Kidney (tissue), 14 donors: ENCODE results near the gene PRSS27. TPM values are rescaled to one million over a fixed set of nuclear protein-coding genes. Genes with fewer than 3 reads are reported as not detected.
A peak's percentile ranks its signal among the peaks of the same experiment; 100 is the strongest.

ENCODE experiments used
- DNase-seq, 5 donors: peaks; one replicate each; pipeline ENCODE4 v3.0.0-alpha.2; 2013 to 2020
- FAIRE-seq: peaks from 2 replicates; lab custom pipeline; 2012; peaks lifted over from hg19 to GRCh38; lab: Jason Lieb, UNC
- H3K27ac ChIP-seq, 2 donors: one replicate each; pipeline ENCODE4 v1.7.0; 2013; ENCODE audit warnings: low read depth in 2 of 2, low read length in 2 of 2, inconsistent platforms in 1 of 2
- H3K27me3 ChIP-seq: one replicate; pipeline ENCODE4 v1.7.1; 2013; ENCODE audit warnings: low read length, inconsistent platforms; ENCODE audit not compliant: control insufficient read depth, insufficient read depth
- H3K36me3 ChIP-seq, 3 donors: one replicate each; pipeline versions ENCODE4 v1.7.0 to v1.7.1; 2013; ENCODE audit warnings: low read length in 3 of 3, control low read depth in 1 of 3, inconsistent platforms in 1 of 3; ENCODE audit not compliant: insufficient read depth in 3 of 3, control insufficient read depth in 2 of 3
- H3K4me1 ChIP-seq, 3 donors: one replicate each; pipeline versions ENCODE4 v1.7.0 to v1.7.1; 2013; ENCODE audit warnings: low read length in 3 of 3, inconsistent platforms in 1 of 3, low read depth in 1 of 3; ENCODE audit not compliant: control insufficient read depth in 2 of 3, insufficient read depth in 2 of 3
- H3K4me3 ChIP-seq, 3 donors: one replicate each; pipeline versions ENCODE4 v1.7.0 to v1.8.1; 2013; ENCODE audit warnings: low read length in 3 of 3, control low read depth in 1 of 3, inconsistent platforms in 1 of 3
- H3K9ac ChIP-seq, 3 donors: one replicate each; pipeline versions ENCODE4 v1.7.0 to v1.7.1; 2013; ENCODE audit warnings: low read length in 3 of 3, control low read depth in 1 of 3, inconsistent platforms in 1 of 3
- H3K9me3 ChIP-seq, 3 donors: one replicate each; pipeline versions ENCODE4 v1.7.0 to v1.7.1; 2013; ENCODE audit warnings: low read length in 3 of 3, control low read depth in 1 of 3, inconsistent platforms in 1 of 3; ENCODE audit not compliant: control insufficient read depth in 2 of 3, insufficient read depth in 1 of 3
- intact Hi-C: fragments of 100-400 bp; cut with DNase I; formaldehyde crosslinking; loops from one replicate; pipeline ENCODE4 v1.11.1; 2022
- polyA plus RNA-seq: library from polyadenylated mRNA; stranded (reverse); fragments of 350-450 nt; fragmentation: Illumina TruSeq; extraction: RNeasy Lipid Tissue Mini Kit (QIAGEN cat#74804); gene quantifications from one replicate; pipeline ENCODE4 v1.2.3, GENCODE V29; 2014; ENCODE audit warnings: low read depth, low replicate concordance; ENCODE audit not compliant: insufficient read depth
- total RNA-seq: library from RNA; stranded (reverse); fragmentation: NEBNext Ultra II Directional; extraction: Animal tissue kit (Norgen Biotek cat#: 25700); gene quantifications from one replicate; pipeline ENCODE4 v1.2.1, GENCODE V29; 2021
- TF ChIP-seq, protein P1 (sequence below): IDR thresholded peaks from 3 replicates; pipeline ENCODE4 v1.5.1; 2012; ENCODE audit warnings: mild to moderate bottlenecking, moderate library complexity, borderline replicate concordance; ENCODE audit not compliant: insufficient read depth; ENCODE audit errors: extremely low read depth
- donor health status: control.
- donor health status: control.
- donor health status: control.
- donor health status: control.
- donor health status: control.
- donor health status: DM: yes; HTN: yes; CAD: no.
- donor health status: Normal renal cell carcinoma (clear cell type).

Gene PRSS27
- total and polyA plus RNA-seq, 2 donors from 2014 or later = 0.41 to 2.1 TPM

DNA sequence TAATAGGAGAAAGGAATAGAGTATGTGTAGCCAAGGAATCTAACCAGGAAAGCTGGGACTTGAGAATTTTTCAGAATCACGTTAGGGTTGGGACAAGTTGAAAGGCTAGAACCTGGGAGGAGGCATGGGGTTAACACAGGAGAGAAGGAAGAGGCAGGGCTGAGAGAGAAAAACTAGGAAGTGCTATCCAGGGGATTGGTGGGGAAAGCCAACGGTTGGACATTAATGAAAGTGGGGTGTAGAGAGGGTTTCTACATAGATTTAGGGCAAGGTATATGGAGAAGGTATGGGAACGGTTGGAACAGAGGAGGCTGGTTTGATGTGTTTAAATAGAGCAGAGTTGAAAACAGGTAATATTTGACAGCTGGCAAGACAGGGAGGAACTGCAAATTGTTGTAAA, 35.1 kb upstream of the PRSS27 start:
- TF ChIP-seq, protein P1, sequence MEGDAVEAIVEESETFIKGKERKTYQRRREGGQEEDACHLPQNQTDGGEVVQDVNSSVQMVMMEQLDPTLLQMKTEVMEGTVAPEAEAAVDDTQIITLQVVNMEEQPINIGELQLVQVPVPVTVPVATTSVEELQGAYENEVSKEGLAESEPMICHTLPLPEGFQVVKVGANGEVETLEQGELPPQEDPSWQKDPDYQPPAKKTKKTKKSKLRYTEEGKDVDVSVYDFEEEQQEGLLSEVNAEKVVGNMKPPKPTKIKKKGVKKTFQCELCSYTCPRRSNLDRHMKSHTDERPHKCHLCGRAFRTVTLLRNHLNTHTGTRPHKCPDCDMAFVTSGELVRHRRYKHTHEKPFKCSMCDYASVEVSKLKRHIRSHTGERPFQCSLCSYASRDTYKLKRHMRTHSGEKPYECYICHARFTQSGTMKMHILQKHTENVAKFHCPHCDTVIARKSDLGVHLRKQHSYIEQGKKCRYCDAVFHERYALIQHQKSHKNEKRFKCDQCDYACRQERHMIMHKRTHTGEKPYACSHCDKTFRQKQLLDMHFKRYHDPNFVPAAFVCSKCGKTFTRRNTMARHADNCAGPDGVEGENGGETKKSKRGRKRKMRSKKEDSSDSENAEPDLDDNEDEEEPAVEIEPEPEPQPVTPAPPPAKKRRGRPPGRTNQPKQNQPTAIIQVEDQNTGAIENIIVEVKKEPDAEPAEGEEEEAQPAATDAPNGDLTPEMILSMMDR = no peak
- intact Hi-C loops = no loop called here
- no peaks in the 10 kb centered on the region for H3K27me3 ChIP-seq
- H3K27ac ChIP-seq = no peak overlapping the region
- FAIRE-seq (no peak), DNase-seq (no peak)
- peaks cover 13 to 34% (median 27%) of the 10 kb centered on the region in 3 donors for H3K36me3 ChIP-seq
- H3K4me1 ChIP-seq = peaks cover 0 to 28% (median 9%) of the 10 kb centered on the region in 3 donors
- H3K9ac ChIP-seq = peak overlapping the region in 2 of 3 donors; percentile 43 to 86
- H3K4me3 ChIP-seq = peak overlapping the region in 2 of 3 donors; percentile 77 to 89
- H3K9me3 ChIP-seq = peaks cover 0 to 5% (median 0%) of the 10 kb centered on the region in 3 donors

DNA sequence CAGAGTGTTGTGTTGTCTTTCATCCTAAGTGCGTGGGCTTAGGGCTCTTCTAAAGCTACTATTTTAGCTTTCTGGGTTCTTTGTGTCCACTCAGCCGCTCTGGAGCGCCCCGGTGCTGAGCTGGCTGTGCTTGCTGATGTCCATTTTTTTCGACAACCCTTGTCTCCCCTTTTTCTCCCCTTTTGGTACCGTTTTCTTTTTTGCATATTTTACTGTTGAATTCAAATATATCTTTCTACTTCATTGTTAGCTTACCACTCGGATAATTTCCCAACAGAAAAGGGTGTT, 33.7 kb upstream of the PRSS27 start:
- FAIRE-seq (no peak), DNase-seq (peak in 2 of 5 donors; percentile 29 to 36)
- Histone ChIP-seq H3K9me3 (peaks cover 0 to 5% (median 0%) of the 10 kb centered on the region in 3 donors), H3K27ac (peak overlapping the region in 1 of 2 donors; percentile 100), H3K27me3 (no peaks in the 10 kb centered on the region), H3K36me3 (peaks cover 4 to 19% (median 14%) of the 10 kb centered on the region in 3 donors), H3K4me1 (peaks cover 0 to 28% (median 9%) of the 10 kb centered on the region in 3 donors), H3K9ac (peak overlapping the region; percentile 63 to 86 (median 70)), H3K4me3 (peak overlapping the region; percentile 77 to 89 (median 89))
- intact Hi-C loops = no loop called here
- TF ChIP-seq, protein P1 = no peak

DNA sequence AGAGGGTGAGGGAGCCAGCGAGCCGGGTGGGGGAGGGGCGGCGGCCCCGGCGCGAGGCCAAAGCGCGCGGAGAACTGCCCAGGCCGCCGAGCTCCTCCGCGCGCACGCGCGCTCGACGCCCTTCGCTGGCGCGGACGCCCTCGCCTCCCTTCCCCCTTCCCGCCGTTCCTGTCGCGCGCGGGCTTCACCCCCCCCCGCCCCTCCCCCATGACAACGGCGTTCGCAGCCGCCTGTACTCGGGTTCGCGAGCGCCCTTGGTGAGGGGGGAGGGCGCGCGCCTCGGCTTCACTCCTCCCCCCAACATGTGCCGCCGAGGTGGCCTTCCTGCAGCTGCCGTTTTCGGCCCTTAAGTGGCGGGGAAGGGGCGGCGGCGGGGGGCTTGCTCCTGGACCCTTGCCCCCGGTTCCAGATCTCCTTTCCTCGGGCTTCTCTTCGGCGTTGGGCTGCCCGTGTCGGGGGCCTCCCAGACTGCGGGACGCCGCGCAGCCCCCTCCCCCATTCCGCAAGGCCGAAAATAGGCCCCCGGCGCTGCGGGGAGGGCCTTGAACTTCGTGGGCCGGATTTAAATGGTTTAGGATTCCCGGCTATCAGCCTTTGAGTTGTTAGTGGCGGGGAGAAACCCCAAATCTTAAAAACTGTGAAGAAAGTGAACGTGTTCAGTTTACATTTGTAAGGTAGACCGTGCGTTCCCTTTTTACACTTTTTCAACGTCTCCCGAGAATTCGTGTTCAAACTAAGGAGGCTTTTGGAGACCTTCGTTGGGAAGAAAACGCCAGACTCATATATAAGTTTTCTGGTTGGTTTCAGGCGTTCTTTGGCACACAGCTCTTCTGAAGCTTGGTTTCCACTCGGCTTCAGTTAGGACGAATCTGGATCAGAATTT, 33.1 kb upstream of the PRSS27 start:
- Histone ChIP-seq H3K27ac (peak overlapping the region; percentile 100), H3K4me3 (peak overlapping the region; percentile 77 to 89 (median 89)), H3K9me3 (peaks cover 0 to 5% (median 0%) of the 10 kb centered on the region in 3 donors), H3K27me3 (no peaks in the 10 kb centered on the region), H3K9ac (peak overlapping the region; percentile 63 to 96 (median 70)), H3K36me3 (peaks cover 0 to 14% (median 9%) of the 10 kb centered on the region in 3 donors), H3K4me1 (peaks cover 0 to 28% (median 9%) of the 10 kb centered on the region in 3 donors)
- TF ChIP-seq, protein P1 = no peak
- DNase-seq = peak in 3 of 5 donors; percentile 89 to 93 (median 92)
- FAIRE-seq = no peak
- intact Hi-C loops = no loop called here
